ENCODE data around the gene FREM2. TPM values are rescaled to one million over a fixed set of nuclear protein-coding genes. Genes with fewer than 3 reads are reported as not detected.

The FREM2 gene
- total RNA-seq, 1 donor from 2014 or later: 0.54 TPM

GRCh38 chr13:38766799-38767198 is 79.9 kb downstream of the FREM2 start:
- DNase-seq: no peak
- Mint-ChIP-seq H3K27ac (ENCODE audit: unreplicated experiment) (no peak overlapping the region), H3K9me3 (ENCODE audit: unreplicated experiment) (no peaks in the 10 kb centered on the region), H3K4me3 (ENCODE audit: unreplicated experiment) (no peak overlapping the region), H3K4me1 (ENCODE audit: low read depth, unreplicated experiment) (no peaks in the 10 kb centered on the region), H3K36me3 (ENCODE audit: unreplicated experiment) (no peaks in the 10 kb centered on the region), H3K27me3 (ENCODE audit: unreplicated experiment) (peaks cover 1% of the 10 kb centered on the region)
- no peak for TF ChIP-seq CTCF (IDR thresholded peaks at IDR 0.05; ENCODE audit: partially characterized antibody, unreplicated experiment)

- Mint-ChIP-seq H3K4me1 (ENCODE audit: low read depth, unreplicated experiment) (no peaks in the 10 kb centered on the region), H3K27ac (ENCODE audit: unreplicated experiment) (no peak overlapping the region), H3K36me3 (ENCODE audit: unreplicated experiment) (no peaks in the 10 kb centered on the region), H3K27me3 (ENCODE audit: unreplicated experiment) (peaks cover 1% of the 10 kb centered on the region), H3K4me3 (ENCODE audit: unreplicated experiment) (no peak overlapping the region), H3K9me3 (ENCODE audit: unreplicated experiment) (no peaks in the 10 kb centered on the region)
- DNase-seq: no peak
- TF ChIP-seq CTCF (IDR thresholded peaks at IDR 0.05; ENCODE audit: partially characterized antibody, unreplicated experiment): no peak
Measured at GRCh38 chr13:38767506-38768265, 80.8 kb downstream of the FREM2 start.

- no peaks in the 10 kb centered on the region for H3K36me3 Mint-ChIP-seq (ENCODE audit: unreplicated experiment)
- TF ChIP-seq CTCF (IDR thresholded peaks at IDR 0.05; ENCODE audit: partially characterized antibody, unreplicated experiment): no peak
- H3K9me3 Mint-ChIP-seq (ENCODE audit: unreplicated experiment): no peaks in the 10 kb centered on the region
- DNase-seq: no peak
- no peak overlapping the region for H3K4me3 Mint-ChIP-seq (ENCODE audit: unreplicated experiment)
- H3K27me3 Mint-ChIP-seq (ENCODE audit: unreplicated experiment): peaks cover 1% of the 10 kb centered on the region
- no peak overlapping the region for H3K27ac Mint-ChIP-seq (ENCODE audit: unreplicated experiment)
- no peaks in the 10 kb centered on the region for H3K4me1 Mint-ChIP-seq (ENCODE audit: low read depth, unreplicated experiment)
Measured at GRCh38 chr13:38769526-38769925, 82.6 kb downstream of the FREM2 start.

- H3K9me3 Mint-ChIP-seq (ENCODE audit: unreplicated experiment): no peaks in the 10 kb centered on the region
Measured at GRCh38 chr13:38775085-38775484, 88.2 kb downstream of the FREM2 start.

More at GRCh38 chr13:38775085-38775484, 88.2 kb downstream of the FREM2 start:
- peaks cover 1% of the 10 kb centered on the region for H3K27me3 Mint-ChIP-seq (ENCODE audit: unreplicated experiment)
- DNase-seq: no peak
- no peak for TF ChIP-seq CTCF (IDR thresholded peaks at IDR 0.05; ENCODE audit: partially characterized antibody, unreplicated experiment)
- no peak overlapping the region for H3K27ac Mint-ChIP-seq (ENCODE audit: unreplicated experiment)
- no peaks in the 10 kb centered on the region for H3K4me1 Mint-ChIP-seq (ENCODE audit: low read depth, unreplicated experiment)
- no peaks in the 10 kb centered on the region for H3K36me3 Mint-ChIP-seq (ENCODE audit: unreplicated experiment)
- no peak overlapping the region for H3K4me3 Mint-ChIP-seq (ENCODE audit: unreplicated experiment)
